Activated CD4-positive, alpha-beta T cell treated with anti-CD3 and anti-CD28 coated beads for 1 hour (primary cell): ENCODE results near the gene SETD6.
A peak's percentile ranks its signal among the peaks of the same experiment; 100 is the strongest.

Experiments
- DNase-seq: peaks from one replicate; pipeline ENCODE4 v3.0.0-alpha.2; 2020

The SETD6 gene

DNA sequence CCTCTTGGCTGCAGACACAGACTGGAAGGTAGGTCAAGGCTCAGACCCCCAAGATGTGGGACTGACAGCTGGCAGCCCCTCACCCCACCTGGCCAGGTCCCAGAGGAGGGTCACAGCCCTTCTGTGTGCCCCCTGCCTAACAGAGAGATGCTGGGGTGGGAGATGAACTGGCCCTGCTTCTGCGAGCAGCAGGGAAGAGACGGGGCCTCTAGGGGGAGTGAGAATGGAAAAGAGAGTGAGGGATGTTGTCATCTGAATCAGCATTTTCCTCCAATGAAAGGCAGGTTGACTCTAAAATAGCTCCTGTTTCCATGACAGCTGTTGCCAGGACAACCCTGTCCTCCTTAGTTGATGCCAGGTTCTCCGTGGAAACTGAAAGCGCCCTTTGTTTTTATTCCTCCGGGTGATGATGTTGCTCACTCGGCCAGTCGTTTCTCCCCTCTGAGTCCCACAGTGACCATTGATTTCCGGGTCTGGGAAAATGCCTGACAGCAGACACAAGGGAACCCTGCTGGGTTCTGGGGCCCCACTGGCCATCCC, 20.3 kb upstream of the SETD6 start:
- peak; percentile 26 for DNase-seq

- DNase-seq = no peak
These were observed 19.6 kb upstream of the SETD6 start for GRCh38 chr16:58495521-58496331.

DNA sequence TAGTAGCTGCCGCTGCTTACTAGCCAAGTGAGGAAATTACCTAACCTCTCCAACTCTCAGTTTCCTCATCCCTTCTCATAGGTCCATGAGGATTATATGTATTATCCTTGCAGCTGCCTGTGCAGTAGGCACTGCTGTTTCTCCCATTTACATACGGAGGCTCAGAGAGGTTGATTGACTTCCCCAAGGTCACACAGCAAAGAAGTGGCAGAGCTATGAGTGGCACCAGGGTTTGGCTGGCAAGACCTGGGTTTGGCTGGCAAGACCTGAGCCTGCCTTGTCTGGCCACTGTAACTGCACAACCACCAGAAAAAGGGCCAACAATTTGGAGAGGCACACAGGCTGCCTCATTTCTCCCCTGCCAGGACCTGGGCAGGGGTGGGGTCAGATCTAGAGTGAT, 17.8 kb upstream of the SETD6 start:
- DNase-seq = no peak

- no peak for DNase-seq
These were observed 17.4 kb upstream of the SETD6 start for GRCh38 chr16:58497935-58498334.

DNA sequence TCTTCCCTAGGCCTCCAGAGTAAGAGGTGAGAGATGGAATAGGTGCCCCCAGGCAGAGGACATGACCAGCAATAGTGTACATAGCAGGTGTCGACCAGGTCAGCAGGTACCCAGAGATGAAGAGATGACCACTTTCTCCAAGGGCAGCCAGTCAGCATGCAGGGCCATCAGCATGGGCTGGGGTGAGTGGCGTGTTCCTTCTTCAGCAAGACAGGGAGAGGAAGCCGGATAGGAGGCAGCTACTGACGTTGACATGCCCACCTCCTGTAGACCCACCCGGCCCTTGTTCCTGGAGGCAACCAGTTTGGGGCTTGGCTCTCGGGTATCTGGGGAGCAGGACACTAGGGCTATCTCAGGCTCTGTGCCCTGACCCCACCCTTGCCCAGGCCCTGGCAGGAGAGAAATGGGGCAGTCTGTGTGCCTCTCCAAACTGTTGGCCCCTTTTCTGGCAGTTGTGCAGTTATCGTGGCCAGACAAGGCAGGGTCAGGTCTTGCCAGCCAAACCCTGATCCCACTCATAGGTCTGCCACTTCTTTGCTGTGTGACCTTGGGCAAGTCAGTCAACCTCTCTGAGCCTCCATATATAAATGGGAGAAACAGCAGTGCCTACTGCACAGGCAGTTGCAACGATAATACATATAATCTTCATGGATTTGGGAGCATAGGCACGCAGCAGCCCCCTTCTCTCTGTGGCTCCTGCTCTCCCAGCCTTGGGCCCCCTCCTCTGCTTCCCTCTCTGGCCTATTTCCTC, 16.8 kb upstream of the SETD6 start:
- DNase-seq = no peak

DNA sequence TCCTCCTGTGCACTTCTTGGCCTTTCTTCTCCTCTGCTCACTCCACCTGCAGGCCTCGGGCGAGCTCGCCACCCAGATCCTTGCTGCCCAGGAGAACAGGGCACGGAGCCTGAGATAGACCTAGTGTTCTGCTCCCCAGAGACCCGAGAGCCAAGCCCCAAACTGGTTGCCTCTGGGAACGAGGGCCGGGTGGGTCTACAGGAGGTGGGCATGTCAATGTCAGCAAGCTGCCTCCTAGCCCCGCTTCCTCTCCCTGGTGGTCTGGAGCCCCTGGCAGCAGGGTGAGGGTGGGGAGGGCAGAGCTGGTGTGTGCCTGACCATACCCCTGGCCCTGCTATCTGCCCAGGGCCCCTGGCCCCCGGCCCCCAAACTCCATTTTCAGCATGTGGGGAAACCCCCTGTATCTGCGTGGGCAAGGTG, 16.2 kb upstream of the SETD6 start:
- DNase-seq = no peak

DNA sequence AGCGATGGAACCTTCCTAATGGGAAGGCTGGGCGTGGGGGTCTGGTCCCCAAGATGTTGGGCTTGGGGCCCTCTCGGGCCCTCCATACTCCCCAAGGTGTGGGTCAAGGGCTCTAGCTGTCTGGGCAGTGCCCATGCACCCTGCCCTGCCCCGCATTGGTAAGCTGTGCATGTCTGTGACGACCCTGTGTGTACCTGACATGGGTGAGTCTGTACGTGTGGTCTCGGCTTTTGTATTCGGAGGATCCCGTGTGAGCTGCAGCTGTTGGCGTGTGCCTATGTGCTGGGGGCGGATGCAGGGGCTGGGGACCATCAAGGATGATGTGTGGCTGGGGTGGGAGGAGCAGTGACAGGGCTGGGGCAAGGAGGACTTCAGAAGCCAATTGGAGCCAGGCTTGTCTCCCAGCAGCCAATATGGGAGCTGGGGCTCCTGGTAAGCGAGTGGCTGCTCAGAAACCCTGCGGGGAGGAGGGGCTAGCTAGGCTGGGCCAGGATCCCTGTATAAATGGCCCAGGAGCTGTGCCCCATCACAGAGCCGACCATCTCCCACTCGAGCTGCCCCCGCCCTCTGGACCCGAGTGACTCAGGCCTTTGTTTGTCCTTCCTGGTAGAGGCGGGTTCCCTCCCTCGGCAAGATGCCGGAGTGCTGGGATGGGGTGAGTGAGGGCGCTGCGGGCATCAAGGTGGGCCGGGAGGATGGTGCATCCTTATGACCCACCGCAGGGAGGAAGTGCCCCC, 15.5 kb upstream of the SETD6 start, which contains the start of gene NDRG4:
NDRG4 (plus strand) TSS at position 529 of the 737 bp plus-strand sequence; CDS start at position 635, 106 bp downstream.
- no peak for DNase-seq

DNA sequence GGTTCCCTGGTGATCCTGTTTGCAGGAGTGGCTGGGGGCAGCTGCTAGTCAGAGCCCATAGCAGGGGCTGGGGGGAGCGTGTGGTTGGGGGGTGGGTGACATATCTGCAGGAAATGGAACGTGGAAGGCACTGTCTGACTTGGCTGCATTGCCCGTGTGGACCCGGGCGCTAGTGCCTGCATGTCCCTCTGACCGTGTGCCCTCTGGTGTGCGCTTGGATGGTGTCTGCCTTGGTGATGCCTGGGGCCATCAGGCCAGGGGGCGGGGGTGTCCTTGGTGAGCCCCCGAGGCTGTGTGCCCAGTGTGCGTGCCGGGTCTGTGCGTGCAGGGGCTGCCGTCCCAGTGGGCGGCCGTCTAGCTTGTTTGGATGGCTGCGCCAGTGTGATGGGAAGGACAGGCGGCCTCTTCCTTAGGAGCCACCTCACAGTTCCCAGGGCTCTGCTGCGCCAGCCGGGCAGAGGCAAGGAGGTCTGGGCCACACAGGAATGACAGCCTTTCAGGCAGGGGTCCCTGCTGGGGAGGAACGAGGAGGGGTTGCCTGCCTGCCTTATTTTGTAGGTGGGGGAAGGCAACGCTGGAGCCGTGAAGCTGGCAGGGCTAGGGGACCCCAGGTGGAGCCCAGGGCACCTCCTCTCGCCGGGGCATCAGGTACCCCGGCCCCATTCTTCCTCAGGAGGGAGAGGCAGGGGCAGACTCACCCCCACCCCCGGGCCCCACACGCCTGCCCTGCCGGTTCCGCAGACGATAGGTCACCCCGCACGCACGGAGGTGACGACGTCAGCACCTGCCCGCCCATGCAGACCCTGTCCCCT, 14.7 kb upstream of the SETD6 start:
- no peak for DNase-seq

DNA sequence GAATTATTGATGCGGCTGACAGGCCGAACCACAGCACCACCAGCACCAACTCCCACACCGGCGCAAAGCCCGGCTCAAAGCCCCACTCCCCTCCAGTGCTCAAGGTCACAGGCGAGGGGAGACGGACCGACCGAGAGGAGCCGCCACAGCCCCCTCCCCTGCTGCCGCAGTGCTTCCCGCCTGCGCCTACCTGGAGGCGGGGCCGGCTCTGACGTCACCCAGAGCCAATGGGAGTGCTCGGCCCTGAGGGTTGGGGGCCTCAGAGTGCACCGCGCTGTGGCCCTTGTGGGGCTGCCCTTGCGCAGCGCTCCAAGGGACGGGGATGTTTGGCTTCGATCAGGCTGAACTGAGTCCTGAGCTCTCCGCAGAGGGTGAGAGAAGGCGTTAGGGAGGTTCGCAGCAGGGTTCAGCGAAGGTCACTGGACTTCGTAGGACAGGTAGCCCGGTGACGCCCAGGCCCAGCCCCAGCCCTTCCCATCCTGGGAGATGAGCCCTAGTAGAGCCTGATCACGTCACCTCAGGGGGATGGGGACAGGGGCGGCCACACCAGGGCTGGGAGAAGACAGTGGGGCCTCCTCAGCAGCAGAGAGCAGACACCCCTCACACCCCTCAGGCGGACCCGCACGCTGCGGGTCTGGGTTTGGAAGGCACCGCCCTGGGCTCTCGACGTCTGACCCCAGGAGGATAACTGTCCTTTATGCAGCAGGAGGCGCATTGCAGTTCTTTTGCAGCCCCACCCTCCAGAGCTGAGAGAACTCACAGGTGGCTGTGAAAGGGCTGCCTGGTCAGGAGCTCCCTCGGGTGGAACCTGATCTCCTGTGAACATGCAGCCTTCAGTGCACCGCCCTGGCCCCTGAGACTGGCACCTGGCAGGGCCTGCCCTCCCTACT, 13.8 kb upstream of the SETD6 start:
- peak; percentile 34 for DNase-seq

GRCh38 chr16:58502217-58502921, 12.9 kb upstream of the SETD6 start:
- DNase-seq = no peak

GRCh38 chr16:58503166-58503862, 12.0 kb upstream of the SETD6 start:
- DNase-seq = no peak

DNA sequence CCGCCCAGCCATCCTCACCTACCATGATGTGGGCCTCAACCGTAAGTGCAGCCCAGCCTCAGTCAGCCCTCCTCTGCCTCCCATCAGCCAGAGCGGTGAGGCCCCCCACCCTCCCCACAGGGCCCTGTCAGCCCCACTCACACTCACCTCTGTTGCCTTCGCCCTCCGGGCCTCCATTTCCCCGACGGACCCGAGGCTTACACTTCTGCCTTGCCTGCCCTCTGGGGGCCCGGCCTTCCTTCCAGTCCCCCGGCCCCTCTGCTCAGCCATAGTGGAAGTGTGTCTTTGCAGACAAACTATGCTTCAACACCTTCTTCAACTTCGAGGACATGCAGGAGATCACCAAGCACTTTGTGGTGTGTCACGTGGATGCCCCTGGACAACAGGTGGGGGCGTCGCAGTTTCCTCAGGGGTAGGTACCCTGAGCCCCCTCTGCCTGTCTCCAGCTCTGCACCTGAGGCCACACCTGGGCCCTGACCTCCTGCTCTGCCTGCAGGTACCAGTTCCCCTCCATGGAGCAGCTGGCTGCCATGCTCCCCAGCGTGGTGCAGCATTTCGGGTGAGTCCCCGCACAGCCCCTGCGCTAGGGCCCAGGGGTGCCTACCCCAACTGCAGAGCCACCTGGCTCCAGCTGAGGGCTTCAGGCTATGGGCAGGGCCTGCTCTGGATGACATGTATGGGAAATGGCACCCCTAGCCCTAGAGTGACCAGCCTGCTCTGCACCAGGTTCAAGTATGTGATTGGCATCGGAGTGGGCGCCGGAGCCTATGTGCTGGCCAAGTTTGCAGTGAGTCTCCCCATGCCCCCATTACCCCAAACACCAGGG, 11.2 kb upstream of the SETD6 start:
- DNase-seq = no peak

DNA sequence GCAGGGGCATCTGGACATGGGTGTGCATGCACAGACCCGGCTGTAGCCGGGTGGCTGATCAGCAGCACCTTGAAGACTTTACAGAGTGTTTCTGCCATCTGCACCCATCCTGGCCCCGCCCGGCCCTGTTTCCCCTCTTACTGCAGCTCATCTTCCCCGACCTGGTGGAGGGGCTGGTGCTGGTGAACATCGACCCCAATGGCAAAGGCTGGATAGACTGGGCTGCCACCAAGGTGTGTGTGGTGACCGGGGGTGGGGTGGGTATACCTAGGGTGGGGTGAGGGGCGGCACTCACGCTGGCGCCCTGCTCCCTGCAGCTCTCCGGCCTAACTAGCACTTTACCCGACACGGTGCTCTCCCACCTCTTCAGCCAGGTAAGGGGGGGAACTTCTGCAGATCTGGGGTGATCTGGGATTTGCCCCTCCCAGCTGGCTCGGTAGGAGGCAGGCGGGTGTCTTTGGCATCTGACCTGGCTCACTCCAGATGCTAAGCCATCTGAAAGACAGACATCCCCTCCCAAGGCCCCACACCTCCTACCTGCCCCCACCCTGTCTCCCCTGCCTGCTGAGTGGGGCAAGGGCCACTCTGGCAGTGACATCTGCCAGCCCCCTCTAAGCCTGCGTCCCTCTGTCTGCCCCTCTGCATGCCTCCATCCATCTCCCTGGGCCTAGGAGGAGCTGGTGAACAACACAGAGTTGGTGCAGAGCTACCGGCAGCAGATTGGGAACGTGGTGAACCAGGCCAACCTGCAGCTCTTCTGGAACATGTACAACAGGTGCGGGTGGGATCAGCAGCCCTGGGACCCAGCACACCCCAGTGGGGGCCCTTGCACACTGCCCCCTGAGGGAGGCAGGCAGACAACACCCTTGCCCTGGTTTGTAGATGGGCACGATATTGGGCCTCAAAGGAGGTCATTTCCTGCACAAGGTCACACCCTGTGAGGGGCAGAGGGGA, 8.8 kb upstream of the SETD6 start:
- DNase-seq = no peak

DNA sequence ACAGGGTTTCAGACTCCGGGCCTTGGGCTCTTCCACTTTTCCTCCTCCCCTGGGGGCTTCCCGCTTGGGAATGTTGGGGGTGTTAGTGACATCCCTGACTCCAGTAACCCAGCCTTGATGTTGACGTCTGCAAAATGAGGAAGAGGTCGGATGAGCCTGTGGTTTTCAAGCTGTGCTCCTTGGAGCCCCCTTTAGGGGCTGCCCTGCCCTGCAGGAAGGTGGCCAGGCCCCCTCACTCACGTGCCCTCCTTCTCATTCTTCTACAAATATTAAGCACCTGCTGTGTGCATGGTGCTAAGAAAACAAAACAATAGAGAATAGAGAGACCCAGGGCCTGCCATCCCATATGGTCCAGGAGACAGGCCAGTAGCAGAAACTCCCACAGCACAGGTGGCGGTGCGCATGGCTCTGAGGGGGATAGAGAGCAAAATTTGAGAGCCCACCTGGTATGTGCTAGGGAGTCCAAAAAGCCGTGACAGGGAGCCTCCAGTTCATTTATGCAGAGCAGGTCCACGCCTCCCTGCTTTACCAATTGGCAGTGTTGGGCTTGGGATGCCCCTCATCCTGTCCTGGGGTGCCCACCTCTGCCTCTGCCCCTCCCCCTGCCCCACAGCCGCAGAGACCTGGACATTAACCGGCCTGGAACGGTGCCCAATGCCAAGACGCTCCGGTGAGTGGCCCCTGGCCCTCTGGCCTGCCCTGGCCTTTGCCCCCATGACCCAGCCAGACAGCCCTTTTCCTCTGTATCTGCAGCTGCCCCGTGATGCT, 7.9 kb upstream of the SETD6 start:
- DNase-seq = no peak

DNA sequence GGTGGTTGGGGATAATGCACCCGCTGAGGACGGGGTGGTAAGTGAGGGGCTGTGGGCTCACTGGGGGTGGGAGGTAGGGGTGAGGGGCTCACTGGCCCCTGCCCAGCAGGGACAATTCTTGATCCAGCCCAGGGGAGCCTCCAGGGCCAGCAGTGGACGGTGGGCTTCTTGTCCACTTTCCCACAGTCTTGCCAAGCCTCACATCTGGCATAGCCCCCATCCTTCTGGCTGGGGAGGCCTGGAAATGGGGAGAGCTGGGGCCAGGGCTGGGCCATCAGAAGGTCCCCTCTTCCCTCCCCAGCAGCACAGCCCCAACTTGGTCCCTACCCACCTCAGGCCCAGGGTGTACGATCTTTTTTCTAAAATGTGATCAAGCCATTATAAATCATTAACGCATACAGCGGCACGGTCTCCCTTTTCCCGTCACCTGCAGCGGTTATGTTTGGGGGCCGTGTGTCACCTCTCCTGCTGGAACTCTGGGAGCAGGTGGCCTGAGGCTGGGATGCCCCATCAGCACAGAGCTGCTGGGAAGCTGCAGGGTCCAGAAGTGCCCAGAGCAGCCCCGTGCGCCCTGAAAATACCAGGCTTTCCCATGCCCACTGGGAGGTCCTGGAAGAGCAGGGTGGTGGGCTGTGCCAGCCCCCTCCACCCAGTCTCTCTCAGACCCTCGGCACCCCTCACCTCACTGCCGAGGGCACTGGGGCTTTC, 7.2 kb upstream of the SETD6 start:
- no peak for DNase-seq

GRCh38 chr16:58508671-58509251, 6.6 kb upstream of the SETD6 start:
- DNase-seq = no peak
